ENCODE data around the gene MOV10. TPM values are rescaled to one million over a fixed set of nuclear protein-coding genes. Genes with fewer than 3 reads are reported as not detected.

MOV10 gene
- total and polyA plus RNA-seq, 10 of the 15 experiments (the other 5 are each of a cell fraction or from before 2014, with no cell fraction given) = 21.0 to 80.3 (median 49.8) TPM

GRCh38 chr1:112710159-112710558 is 35.7 kb downstream of the MOV10 start:
- DNase-seq (ENCODE audit: low read depth, low spot score) (no peak), FAIRE-seq (no peak), ATAC-seq (no peak)
- TF ChIP-seq RB1 (IDR thresholded peaks at IDR 0.05; ENCODE audit: borderline replicate concordance) (no peak), ZNF207 (IDR thresholded peaks at IDR 0.05; ENCODE audit: borderline replicate concordance) (no peak), SP1 (IDR thresholded peaks at IDR 0.05; ENCODE audit: low read depth, low read length) (no peak), PBX3 (IDR thresholded peaks at IDR 0.05; ENCODE audit: insufficient replicate concordance, low read depth, low read length) (no peak), RFX5 (IDR thresholded peaks at IDR 0.05; ENCODE audit: low read depth, low read length) (no peak), SRF (IDR thresholded peaks at IDR 0.05; ENCODE audit: low read depth in 2 of 2, low read length in 2 of 2) (no peak), CREB1 (IDR thresholded peaks at IDR 0.05; ENCODE audit: low read depth) (no peak), ETV6 (conservative IDR thresholded peaks at IDR 0.05 in 1 of 2, IDR thresholded peaks at IDR 0.05 in 1 of 2; ENCODE audit: borderline replicate concordance in 1 of 2, low read depth in 1 of 2) (no peak), SMAD1 (IDR thresholded peaks at IDR 0.05; ENCODE audit: low read depth, partially characterized antibody) (no peak), GABPA (IDR thresholded peaks at IDR 0.05; ENCODE audit: low read depth) (no peak), IKZF2 (IDR thresholded peaks at IDR 0.05) (no peak), PRDM15 (CRISPR knock-in tag; IDR thresholded peaks at IDR 0.05) (no peak), EP300 (IDR thresholded peaks at IDR 0.05; ENCODE audit: borderline replicate concordance in 1 of 2, control insufficient read depth in 1 of 2, low read depth in 2 of 2, low read length in 2 of 2) (no peak), NFYA (IDR thresholded peaks at IDR 0.05; ENCODE audit: borderline replicate concordance, low read depth, low read length) (no peak)
- Histone ChIP-seq H3K36me3 (ENCODE audit: control insufficient read depth in 2 of 2, insufficient read depth in 2 of 2, low read length in 1 of 2) (no peaks in the 10 kb centered on the region), H3K9ac (ENCODE audit: control insufficient read depth, insufficient read depth, low read length) (no peak overlapping the region), H3K4me2 (ENCODE audit: control insufficient read depth, insufficient read depth) (no peak overlapping the region), H3K27me3 (replicated peaks in 1 of 2; ENCODE audit: control insufficient read depth in 2 of 2, insufficient read depth in 2 of 2, low read length in 1 of 2) (no peaks in the 10 kb centered on the region), H3K4me3 (no peak overlapping the region), H4K20me1 (ENCODE audit: control insufficient read depth, insufficient read depth) (0 out of 2 replicates have a peak, but pooled peaks cover 3% of the 10 kb centered on the region), H3K9me3 (replicated peaks; ENCODE audit: control insufficient read depth, insufficient read depth, low read length) (no peaks in the 10 kb centered on the region), H3K79me2 (ENCODE audit: control insufficient read depth, insufficient read depth, low read length) (peaks cover 15% of the 10 kb centered on the region), H3K27ac (ENCODE audit: control insufficient read depth, insufficient read depth) (no peak overlapping the region), H2AFZ (ENCODE audit: control insufficient read depth, low read depth, low read length) (no peak overlapping the region), H3K4me1 (ENCODE audit: control insufficient read depth, insufficient read depth, low read length) (peaks cover 24% of the 10 kb centered on the region)
- intact Hi-C loops (cut with micrococcal nuclease; ENCODE audit: unreplicated experiment) = loop anchor here (10.0 kb wide), 1 partner anchor 685 kb away; the partner anchor contains the start of gene MAGI3
- POLR2A ChIA-PET = no interaction called here
- RAD21 ChIA-PET (ENCODE audit: unreplicated experiment) = interaction anchor here (0.9 to 5.6 kb wide), 5 partner anchors 11 to 319 kb away, joined by 3 to 53 read pairs (median 3); partner anchors contain the start of genes CTTNBP2NL and MOV10
- BruUV-seq (replicated peaks) = no TSS peak
- in situ Hi-C loops (cut with MboI) = no loop called here
- CTCF ChIA-PET = interaction anchor here (0.6 to 5.9 kb wide), 10 partner anchors 8 to 318 kb away, joined by 3 to 122 read pairs (median 14); partner anchors contain the start of genes CAPZA1, MOV10 and ST7L
- SMC1A ChIA-PET (ENCODE audit: uncharacterized antibody, unreplicated experiment) = interaction anchor here (1.4 to 5.1 kb wide), 5 partner anchors 57 to 319 kb away, joined by 3 to 47 read pairs (median 22); no protein-coding TSS in a partner anchor
- 71% methylated on average over 7 of the region's 7 CpGs for WGBS (ENCODE audit: insufficient coverage, insufficient replicate concordance, low lambda C conversion rate, missing lambda C conversion rate)

All from GM12878 (cell line).